Loucy (cell line): ENCODE results near the gene KRTAP4-11.

Source experiments
- H2AFZ ChIP-seq: fragments of 200-600 bp; sonication (generic); 2 replicates; pipeline ENCODE4 v1.6.0; 2016; ENCODE audit warnings: antibody characterized with exemption, mild to moderate bottlenecking, low read length, moderate library complexity
- H3F3A ChIP-seq: fragments of 200-600 bp; 2 replicates; pipeline ENCODE4 v1.6.0; 2016; ENCODE audit warnings: antibody characterized with exemption, low read depth, mild to moderate bottlenecking
- H3K27me3 ChIP-seq: fragments of 200-600 bp; sonication (generic); 2 replicates; pipeline ENCODE4 v1.6.1; 2014; ENCODE audit warnings: low read length, mild to moderate bottlenecking; ENCODE audit not compliant: insufficient read depth, poor library complexity, severe bottlenecking
- H3K36me3 ChIP-seq: fragments of 200-600 bp; sonication (generic); 2 replicates; pipeline ENCODE4 v1.6.1; 2016; ENCODE audit warnings: low read length; ENCODE audit not compliant: insufficient read depth
- H3K4me1 ChIP-seq: fragments of 200-600 bp; sonication (generic); 2 replicates; pipeline ENCODE4 v1.5.1; 2014; ENCODE audit warnings: low read length, mild to moderate bottlenecking; ENCODE audit not compliant: insufficient read depth, poor library complexity, severe bottlenecking
- H3K4me2 ChIP-seq: fragments of 200-600 bp; sonication (generic); 2 replicates; pipeline ENCODE4 v1.6.0; 2014; ENCODE audit warnings: antibody characterized with exemption, low read length, low read depth, mild to moderate bottlenecking; ENCODE audit not compliant: poor library complexity, severe bottlenecking
- H3K4me3 ChIP-seq: fragments of 200-600 bp; sonication (generic); 2 replicates; pipeline ENCODE4 v1.5.1; 2014; ENCODE audit warnings: low read length, mild to moderate bottlenecking, mixed read lengths; ENCODE audit not compliant: poor library complexity, severe bottlenecking
- H3K79me2 ChIP-seq: fragments of 200-600 bp; sonication (generic); 2 replicates; pipeline ENCODE4 v1.6.1; 2014; ENCODE audit warnings: low read length; ENCODE audit not compliant: insufficient read depth
- H3K9ac ChIP-seq: fragments of 200-600 bp; sonication (generic); 2 replicates; pipeline ENCODE4 v1.6.0; 2014; ENCODE audit warnings: mild to moderate bottlenecking, low read depth, low read length, moderate library complexity; ENCODE audit not compliant: poor library complexity, severe bottlenecking
- H3K9me2 ChIP-seq: fragments of 200-600 bp; sonication (generic); replicated peaks from 2 replicates; pipeline ENCODE4 v1.6.1; 2016; ENCODE audit warnings: low read depth, low read length, mixed read lengths
- H3K9me3 ChIP-seq: fragments of 200-600 bp; sonication (generic); 2 replicates; pipeline ENCODE4 v1.6.1; 2014; ENCODE audit warnings: mild to moderate bottlenecking, antibody characterized with exemption, low read length, low read depth; ENCODE audit not compliant: insufficient read depth
- H4K20me1 ChIP-seq: fragments of 200-600 bp; sonication (generic); 2 replicates; pipeline ENCODE4 v1.6.0; 2014; ENCODE audit warnings: antibody characterized with exemption, low read length, mild to moderate bottlenecking; ENCODE audit not compliant: insufficient read depth, poor library complexity, severe bottlenecking
- EZH2phosphoT487 ChIP-seq: fragments of 200-600 bp; IDR thresholded peaks from 2 replicates; pipeline ENCODE4 v1.6.1; 2018; ENCODE audit warnings: antibody characterized with exemption, mild to moderate bottlenecking, moderate library complexity, borderline replicate concordance
- TF ChIP-seq, protein P1 (sequence below): fragments of 200-600 bp; sonication (generic); conservative IDR thresholded peaks from 2 replicates; pipeline ENCODE4 v1.5.1; 2014; ENCODE audit warnings: mild to moderate bottlenecking, antibody characterized with exemption, low read length

Gene KRTAP4-11

GRCh38 chr17:41145261-41145660, 27.1 kb upstream of the KRTAP4-11 start:
- Histone ChIP-seq H2AFZ (no peak overlapping the region), H3F3A (no peaks in the 10 kb centered on the region), H3K4me2 (no peak overlapping the region), H3K79me2 (no peaks in the 10 kb centered on the region), H3K9ac (no peak overlapping the region), H3K27me3 (no peaks in the 10 kb centered on the region), H3K36me3 (no peaks in the 10 kb centered on the region), H3K4me1 (peaks cover 4% of the 10 kb centered on the region), H4K20me1 (no peaks in the 10 kb centered on the region), H3K9me3 (peaks cover 8% of the 10 kb centered on the region; the same call in 1 of the 2 replicates), H3K9me2 (no peaks in the 10 kb centered on the region), H3K4me3 (no peak overlapping the region)
- TF ChIP-seq EZH2phosphoT487 = no peak
- TF ChIP-seq, protein P1, sequence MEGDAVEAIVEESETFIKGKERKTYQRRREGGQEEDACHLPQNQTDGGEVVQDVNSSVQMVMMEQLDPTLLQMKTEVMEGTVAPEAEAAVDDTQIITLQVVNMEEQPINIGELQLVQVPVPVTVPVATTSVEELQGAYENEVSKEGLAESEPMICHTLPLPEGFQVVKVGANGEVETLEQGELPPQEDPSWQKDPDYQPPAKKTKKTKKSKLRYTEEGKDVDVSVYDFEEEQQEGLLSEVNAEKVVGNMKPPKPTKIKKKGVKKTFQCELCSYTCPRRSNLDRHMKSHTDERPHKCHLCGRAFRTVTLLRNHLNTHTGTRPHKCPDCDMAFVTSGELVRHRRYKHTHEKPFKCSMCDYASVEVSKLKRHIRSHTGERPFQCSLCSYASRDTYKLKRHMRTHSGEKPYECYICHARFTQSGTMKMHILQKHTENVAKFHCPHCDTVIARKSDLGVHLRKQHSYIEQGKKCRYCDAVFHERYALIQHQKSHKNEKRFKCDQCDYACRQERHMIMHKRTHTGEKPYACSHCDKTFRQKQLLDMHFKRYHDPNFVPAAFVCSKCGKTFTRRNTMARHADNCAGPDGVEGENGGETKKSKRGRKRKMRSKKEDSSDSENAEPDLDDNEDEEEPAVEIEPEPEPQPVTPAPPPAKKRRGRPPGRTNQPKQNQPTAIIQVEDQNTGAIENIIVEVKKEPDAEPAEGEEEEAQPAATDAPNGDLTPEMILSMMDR = no peak

DNA sequence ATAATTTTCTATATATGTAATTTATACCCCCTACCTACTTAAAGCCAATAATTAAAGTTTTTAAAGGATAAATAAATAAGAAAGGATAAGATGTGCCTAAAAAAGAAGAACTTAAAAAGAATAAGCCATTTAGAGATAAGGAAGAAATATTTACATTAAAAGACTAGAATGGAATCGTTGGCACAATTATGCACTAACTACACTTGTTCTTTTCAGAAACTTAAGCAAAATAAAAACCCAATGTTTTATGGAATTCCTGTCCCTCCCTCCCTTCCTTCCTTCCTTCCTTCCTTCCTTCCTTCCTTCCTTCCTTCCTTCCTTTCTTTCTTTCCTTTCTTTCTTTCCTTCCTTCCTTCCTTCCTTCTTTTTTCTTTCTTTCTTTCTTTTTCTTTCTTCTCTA, 26.7 kb upstream of the KRTAP4-11 start:
- TF ChIP-seq, protein P1 = no peak
- TF ChIP-seq EZH2phosphoT487 = no peak
- H3K4me1 ChIP-seq = peaks cover 4% of the 10 kb centered on the region
- H3K4me2 ChIP-seq = no peak overlapping the region
- H3K27me3 ChIP-seq = no peaks in the 10 kb centered on the region
- no peaks in the 10 kb centered on the region for H4K20me1 ChIP-seq
- no peak overlapping the region for H3K9ac ChIP-seq
- H2AFZ ChIP-seq = no peak overlapping the region
- no peaks in the 10 kb centered on the region for H3K79me2 ChIP-seq
- H3K9me3 ChIP-seq = peaks cover 9% of the 10 kb centered on the region; the same call in 1 of the 2 replicates
- no peaks in the 10 kb centered on the region for H3K9me2 ChIP-seq
- H3K36me3 ChIP-seq = no peaks in the 10 kb centered on the region
- H3F3A ChIP-seq = no peaks in the 10 kb centered on the region
- H3K4me3 ChIP-seq = no peak overlapping the region

GRCh38 chr17:41141361-41141760, 23.2 kb upstream of the KRTAP4-11 start:
- H3K9me3 ChIP-seq = peaks cover 9% of the 10 kb centered on the region; the same call in 1 of the 2 replicates
- H3K9me2 ChIP-seq = no peaks in the 10 kb centered on the region
- no peaks in the 10 kb centered on the region for H3K79me2 ChIP-seq
- no peak overlapping the region for H3K4me2 ChIP-seq
- no peaks in the 10 kb centered on the region for H3K36me3 ChIP-seq
- H3K9ac ChIP-seq = no peak overlapping the region
- H2AFZ ChIP-seq = no peak overlapping the region
- no peaks in the 10 kb centered on the region for H3K4me1 ChIP-seq
- H3K27me3 ChIP-seq = no peaks in the 10 kb centered on the region
- no peak for TF ChIP-seq EZH2phosphoT487
- TF ChIP-seq, protein P1 = no peak
- no peak overlapping the region for H3K4me3 ChIP-seq
- H4K20me1 ChIP-seq = no peaks in the 10 kb centered on the region
- H3F3A ChIP-seq = no peaks in the 10 kb centered on the region
